NCI-H82 (cell line): ENCODE data around the gene ZNF397.
A peak's percentile ranks its signal among the peaks of the same experiment; 100 is the strongest.

Source experiments
- DNase-seq: peaks from one replicate; lab custom pipeline; 2025; lab: John Stamatoyannopoulos, UW

Gene ZNF397

DNA sequence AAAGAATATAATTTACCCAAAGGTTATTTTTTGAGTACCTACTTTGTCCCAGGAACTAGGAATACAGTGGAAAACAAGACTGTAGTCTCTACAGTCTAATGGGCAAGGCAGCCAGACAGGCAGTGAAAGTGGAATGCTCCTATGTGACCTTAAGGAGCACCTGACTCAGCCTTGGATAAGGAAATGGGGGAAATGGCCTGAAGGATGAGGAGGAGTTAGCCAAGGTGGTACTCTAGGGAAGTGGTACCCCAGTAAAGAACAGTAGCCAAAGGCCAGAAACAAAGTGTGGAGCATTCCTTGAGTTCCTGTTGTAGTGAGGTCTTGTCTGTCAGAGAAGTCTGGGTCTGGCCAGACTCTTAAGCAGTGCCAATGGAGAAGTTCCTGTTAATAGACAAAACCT, 6.0 kb downstream of the ZNF397 start:
- no peak for DNase-seq

DNA sequence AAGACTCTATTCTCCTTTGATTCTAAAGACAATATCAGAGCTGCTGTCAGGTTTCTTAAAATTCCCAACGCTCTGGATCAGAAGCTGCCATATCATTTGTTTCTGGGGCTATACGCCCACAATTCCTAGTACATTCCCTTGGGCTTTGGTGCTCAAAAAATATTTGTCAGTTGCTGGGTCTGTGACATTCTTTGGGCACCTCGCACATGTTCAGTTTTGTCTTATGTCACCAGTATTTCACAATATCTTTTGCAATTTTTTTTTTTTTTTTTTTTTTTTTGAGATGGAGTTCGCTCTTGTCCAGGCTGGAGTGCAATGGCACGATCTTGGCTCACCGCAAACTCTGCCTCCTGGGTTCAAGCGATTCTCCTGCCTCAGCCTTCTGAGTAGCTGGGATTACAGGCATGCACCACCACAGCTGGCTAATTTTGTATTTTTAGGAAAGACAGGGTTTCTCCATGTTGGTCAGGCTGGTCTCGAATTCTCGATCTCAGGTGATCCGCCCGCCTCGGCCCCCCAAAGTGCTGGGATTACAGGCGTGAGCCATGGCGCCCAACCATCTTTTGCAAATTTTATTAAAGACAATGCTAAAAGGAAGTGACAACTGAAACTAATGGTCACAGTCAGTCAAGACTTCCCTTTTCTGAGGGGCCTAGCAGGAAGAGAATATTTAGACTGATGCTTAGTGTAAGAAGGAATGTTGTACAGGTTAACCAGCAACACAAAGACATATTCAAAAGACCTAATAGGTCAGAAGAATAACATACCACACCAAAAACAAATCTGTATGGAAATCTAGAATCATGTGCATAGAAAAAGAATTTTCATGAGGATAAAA, 6.8 kb downstream of the ZNF397 start:
- no peak for DNase-seq

DNA sequence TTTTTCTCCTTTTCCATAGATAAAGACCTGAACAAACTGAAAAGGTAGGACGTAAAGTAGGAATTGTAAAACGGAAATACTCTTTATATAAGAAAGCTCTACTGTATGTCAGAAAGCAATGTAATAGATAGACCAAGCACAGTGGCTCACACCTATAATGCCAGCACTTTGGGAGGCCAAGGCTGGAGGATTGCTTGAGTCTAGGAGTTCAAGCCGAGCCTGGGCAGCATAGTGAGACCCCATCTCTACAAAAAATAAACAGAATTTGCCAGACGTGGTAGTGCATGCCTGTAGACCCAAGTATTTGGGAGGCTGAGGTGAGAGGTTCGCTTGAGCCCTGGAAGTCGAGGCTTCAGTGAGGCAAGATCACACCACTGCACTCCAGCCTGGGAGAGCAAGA, 7.6 kb downstream of the ZNF397 start:
- DNase-seq = no peak

DNA sequence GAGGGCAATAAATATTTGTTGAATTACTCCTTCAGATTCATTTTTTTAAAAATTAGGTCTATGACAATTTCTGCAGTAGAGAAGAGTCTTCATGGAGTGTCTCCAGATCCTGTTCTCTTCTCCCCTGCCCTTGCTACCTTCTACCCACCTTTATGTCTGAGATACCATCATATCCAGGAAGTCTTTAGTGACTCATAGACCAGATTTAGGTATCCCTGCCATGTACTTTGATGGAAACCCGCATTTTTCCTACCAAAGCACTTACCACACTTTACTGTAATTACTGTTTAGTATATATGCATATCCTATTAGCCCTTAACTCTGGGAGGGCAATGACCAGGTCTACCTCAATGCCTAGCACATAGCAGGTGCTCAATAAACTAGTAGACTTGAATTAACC, 11.6 kb downstream of the ZNF397 start:
- no peak for DNase-seq

DNA sequence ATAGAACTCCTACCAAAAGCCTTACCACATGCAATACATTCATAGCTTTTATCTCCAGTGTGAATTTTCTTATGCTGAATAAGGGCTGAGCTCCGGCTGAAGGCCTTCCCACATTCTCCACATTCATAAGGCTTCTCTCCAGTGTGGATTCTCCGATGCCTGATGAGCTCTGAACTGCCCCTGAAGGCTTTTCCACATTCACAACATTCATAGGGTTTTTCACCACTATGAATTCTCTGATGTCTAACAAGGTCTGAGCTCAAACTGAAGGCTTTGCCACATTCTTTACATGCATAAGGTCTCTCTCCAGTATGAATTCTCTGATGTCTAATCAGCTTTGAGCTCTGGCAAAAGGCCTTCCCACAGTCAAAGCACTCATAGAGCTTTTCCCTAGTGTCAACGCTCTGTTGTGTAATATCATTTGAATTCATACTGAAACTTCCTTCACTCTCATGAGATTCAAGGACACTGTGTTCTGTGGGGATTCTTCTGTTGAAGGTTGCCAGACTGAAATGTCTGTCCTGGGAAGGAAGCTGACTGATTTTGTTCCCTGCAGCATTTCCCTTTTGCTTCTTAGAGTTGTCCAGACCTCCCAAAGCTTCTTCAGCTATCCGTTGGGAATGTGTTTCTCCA, 12.9 kb downstream of the ZNF397 start:
- DNase-seq = no peak

DNA sequence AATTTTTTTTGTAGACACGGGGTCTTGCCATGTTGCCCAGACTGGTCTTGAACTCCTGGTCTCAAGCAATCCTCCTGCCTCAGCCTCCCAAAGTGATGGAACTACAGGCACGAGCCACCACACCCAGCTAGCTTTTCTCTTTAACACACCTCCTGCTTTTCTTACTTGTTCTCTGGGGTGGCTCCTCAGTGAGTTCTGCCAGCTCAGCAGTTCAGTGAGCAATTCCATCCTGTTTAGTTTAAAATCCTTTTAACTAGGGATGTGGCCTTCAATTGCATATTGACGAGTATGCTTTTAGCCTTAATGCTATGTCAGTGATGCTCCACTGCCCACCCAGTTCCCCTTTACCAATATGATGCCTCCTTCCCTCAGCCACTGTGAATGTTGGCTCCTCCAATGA, 16.1 kb downstream of the ZNF397 start:
- DNase-seq = no peak

DNA sequence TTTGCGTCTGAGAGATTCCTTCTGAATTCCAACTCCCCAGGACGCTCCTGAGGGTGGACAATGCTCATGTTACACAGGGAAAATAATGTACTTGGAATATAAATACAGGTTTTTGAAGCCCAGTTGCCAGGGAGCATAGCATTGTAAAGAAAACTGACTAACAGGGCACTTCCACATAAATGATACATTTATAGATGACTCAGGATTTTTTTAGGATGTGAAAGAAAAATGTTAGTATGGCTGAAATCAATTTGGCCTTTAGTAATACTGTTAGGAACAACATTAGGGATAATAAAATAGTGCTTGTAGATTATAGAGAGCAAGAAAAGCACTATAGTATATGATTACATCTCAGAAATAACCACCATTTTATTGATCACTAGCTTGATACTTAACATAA, 23.6 kb downstream of the ZNF397 start:
- DNase-seq = no peak

DNA sequence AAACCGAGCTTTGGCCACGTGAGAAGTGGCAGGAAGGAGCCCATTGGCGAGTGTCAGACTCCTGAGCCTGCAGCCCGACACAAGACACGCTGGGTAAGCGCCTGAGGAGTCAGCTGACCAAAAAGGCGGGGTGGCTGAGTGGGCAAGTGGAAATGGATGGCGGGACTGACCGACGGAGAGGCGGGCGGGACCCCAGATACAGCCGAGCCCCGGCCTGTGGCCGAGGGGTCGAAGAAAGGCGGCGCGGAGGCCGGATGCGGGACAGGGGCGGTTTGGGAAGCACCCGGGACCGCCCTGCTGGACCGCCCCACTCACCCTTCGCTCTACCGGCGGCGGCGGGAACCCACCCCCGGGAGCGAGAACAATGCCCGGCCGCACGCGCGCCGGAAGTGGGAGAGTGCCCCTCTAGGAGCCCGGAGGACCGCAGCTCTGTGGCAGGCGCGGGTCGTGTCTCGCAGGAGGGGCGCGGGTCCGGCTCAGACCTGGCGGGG, 26.4 kb downstream of the ZNF397 start:
- DNase-seq = peak; percentile 62

DNA sequence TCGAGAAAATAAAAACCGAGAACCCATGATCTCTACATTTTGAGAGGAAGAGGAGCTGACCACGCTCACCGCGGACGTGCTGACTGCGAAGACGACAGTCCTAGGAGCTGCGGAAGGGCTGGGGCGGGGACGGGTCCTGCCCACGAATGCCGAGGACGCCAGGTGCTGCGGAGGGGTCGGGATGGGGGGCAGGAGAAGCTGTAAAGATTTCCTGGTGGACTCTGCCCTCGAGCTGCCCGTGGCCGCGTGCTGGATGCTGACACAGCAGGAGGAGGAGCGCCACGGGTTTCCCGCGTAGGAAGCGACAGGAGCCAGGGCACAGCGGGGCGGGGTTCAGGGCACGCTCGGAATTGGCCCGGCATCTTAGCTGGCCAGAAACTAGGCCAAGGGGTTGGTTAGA, 27.0 kb downstream of the ZNF397 start:
- DNase-seq = no peak

DNA sequence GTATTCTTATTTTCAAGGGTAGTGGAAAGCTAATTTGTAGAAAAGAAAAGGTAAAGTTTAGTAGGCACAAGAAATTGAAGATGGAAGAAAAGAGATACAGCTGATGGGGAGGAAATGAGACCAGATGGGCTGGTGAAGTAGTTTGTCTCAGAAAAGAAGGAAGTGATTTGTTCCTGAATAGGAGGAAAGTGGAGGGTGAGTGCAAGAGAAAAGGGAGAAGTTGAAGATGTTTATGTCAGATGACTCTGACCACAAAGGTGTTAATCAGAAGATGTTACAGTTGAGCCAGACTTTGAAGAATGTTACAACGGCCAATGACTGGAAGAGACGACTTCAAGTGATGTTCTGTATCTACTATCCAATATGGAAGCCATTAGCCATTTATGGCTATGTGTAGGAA, 28.0 kb downstream of the ZNF397 start:
- no peak for DNase-seq

DNA sequence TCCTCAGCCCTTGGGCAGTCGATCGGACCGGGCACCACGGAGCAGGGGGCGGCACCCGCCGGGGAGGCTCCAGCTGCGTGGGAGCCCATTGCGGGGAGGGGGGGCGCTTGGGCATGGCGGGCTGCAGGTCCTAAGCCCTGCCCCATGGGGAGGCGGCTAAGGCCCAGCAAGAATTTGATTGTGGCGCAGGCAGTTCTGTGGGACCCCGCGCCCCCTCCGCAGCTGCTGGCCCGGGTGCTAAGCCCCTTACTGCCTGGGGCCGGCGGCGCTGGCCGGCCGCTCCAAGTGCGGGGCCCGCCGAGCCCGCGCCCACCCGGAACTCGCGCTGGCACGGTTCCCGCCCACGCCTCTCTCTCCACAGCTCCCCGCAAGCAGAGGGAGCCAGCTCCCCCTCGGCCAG, 30.8 kb downstream of the ZNF397 start:
- DNase-seq = no peak

DNA sequence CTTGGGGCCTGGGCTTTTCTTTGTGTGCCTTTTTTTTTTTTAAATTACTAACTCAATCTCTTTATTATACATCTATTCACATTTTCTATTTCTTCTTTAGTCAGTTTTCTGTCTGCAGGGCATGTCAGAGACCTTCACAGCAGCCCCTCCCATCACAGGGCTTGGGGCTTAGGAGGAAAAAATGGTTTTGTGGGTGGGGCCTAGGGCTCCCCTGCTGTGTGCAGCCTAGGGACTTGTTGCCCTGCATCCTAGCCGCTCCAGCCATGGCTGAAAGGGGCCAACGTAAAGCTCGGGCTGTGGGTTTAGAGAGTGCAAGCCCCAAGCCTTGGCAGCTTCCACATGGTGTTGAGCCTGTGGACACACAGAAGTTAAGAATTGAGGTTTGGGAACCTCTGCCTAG, 35.4 kb downstream of the ZNF397 start:
- DNase-seq = no peak

DNA sequence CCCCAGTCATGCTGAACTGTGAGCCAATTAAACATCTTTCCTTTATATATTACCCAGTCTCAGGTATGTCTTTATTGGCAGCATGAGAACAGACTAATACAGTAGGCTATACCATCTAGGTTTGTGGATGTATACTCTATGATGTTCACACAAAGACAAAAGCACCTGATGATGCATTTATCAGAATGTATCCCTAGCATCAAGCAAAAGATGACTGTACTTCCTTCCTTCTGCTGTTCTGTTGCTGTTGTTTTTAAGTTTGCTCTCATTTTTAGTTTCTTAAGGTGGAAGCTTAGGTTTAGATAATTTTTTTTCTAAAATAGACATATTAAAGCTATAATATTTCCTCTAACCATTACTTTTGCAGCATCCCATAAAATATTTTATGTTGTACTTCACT, 36.8 kb downstream of the ZNF397 start:
- DNase-seq = no peak

DNA sequence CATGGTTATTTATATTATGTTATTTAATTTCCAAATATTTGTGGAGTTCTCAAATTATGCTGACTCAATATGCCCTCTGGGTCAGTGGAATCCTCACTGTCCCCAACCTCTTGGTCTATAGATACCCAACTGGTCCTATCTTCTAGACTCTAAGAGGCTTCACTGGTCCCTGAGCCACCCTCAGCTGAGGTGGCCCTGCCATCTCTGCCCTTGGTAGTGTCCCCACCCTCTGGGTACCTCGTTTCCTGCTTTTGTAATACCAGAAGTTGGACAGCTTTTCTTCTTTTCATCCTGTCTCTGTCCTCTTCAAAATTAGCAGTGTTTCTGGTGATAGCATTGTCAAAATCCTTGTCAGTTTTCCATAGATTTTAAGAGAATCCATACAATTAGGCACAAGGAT, 37.3 kb downstream of the ZNF397 start:
- DNase-seq = no peak

DNA sequence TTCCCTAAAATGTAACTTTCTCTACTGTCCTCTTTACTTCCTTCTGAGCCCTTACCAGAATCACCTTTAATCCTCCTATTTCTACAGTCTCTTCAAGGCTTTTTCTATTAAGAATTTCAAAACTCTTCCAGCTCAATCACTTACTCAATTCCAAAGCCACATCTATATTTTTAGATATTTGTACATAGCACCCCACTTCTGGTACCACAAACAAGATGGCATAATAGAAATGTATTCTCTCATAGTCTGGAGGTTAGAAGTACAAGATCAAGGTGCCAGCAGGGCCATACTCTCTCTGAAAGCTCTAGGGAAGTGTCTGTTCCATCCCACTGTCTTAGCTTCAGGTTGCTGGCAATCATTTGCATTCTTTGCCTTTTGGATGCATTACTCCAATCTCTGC, 38.1 kb downstream of the ZNF397 start:
- DNase-seq = no peak

DNA sequence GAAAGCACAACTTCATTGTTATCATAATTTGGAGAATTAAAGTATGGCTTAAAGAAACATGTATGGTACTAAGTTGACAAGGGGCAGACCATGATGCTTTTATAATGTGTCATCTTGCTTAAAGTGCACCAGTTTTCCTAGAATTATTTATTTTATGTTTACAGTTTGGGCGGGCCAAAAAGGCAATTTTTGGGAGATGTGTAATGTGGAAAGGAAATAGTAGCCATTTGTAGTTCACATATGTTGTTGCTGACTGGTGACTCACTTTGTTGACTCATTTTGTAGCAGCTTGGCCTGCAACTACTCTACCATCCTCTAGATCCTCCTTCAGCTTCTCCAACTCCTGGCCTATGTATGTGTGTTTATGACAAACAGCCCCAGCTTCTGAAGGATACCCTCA, 41.5 kb downstream of the ZNF397 start:
- DNase-seq = no peak

DNA sequence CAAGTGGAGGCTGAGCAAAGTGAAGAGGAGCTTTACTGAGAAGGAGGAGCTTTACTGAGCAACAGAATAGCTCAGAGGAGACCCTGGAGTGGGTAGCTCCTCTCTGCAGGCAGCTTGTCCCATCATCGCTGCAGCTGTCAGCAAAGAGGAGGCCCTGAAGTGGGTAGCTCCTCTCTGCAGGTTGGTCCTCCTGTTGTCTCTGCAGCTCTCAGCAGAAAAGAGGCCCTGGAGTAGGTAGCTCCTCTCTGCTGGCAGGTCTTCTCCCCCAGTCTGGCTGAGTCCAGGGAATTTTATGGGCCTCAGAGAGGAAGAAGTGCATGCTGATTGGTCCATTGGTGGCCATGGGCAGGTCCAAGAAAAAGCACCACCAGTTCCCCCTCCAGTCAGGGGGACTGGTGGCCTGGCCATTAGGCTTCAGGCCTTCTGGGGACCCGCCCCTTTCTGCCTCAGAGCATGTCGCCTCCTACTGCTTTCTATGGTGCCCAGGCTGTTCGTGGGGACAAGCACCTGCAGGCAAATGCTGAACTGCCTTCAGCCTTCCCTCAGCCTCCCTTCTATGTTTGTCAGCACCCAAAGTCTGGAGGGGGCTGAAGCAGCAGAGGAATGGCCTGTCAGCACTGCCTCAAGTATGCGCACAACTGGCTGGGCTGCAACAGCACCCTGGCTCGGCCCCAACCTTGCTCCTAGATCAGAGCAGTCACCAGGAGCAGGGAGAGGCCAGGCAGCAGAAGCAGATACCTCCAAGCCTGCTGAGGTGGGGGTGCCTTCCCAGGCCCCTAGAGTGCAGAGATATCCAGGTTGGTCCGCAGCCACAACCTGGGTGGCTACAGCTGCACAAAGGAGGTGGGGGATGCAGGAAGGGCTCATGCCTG, 43.3 kb downstream of the ZNF397 start:
- no peak for DNase-seq

DNA sequence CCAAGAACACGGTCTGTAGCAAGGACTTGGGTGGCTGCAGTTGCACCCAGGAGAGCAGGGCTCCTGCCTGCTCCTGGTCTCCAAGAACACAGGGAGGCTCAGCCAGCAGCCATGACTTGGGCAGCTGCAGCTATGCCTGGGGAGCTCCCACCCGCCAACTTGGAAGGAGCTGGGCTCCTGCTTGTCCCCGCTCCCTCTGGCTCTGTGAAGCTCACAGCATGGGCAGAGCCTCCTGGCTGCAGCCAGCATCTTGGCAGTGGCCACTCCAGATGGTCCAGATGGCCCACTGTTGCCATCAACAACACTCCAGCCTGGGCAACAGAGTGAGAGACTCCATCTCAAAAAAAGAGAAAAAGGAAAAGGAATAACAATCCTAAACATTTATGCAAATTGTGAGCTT, 44.0 kb downstream of the ZNF397 start:
- DNase-seq = no peak

DNA sequence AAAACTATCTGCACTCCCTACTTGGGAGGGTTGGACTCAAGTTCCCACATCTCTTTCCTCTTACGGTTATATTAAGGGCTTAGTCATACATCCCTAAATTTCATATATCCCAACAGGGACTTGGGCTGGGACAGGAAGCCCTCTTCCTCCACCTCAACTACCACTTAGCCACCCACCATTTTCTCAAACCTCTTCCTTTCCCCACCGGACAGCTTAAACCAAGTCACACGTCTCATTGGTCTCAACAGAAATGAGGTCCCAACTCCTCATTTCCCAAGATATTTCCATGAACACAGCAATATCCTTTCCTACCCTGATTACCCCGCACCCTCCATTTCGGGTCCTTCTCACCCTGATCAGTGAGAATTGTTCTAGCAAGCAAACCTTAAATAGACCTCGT, 48.5 kb downstream of the ZNF397 start:
- DNase-seq = peak; percentile 16

DNA sequence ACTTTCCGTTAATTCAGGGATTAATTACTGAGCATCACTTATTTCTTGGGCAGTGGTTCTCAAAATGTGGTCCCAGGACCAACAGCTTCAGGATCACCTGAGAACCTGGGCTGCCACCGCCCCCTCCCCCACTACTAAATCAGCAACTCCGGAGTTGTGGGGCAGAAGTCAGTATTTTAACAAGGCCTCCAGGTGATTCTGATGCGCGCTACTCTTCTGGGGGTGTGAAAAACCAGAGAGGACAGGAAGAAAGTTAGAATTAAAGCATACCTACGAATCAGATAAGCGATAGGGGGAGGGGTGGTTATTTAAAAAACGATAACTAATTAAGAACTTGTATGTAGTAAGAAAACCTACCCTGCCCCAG, 48.9 kb downstream of the ZNF397 start:
- DNase-seq = no peak

DNA sequence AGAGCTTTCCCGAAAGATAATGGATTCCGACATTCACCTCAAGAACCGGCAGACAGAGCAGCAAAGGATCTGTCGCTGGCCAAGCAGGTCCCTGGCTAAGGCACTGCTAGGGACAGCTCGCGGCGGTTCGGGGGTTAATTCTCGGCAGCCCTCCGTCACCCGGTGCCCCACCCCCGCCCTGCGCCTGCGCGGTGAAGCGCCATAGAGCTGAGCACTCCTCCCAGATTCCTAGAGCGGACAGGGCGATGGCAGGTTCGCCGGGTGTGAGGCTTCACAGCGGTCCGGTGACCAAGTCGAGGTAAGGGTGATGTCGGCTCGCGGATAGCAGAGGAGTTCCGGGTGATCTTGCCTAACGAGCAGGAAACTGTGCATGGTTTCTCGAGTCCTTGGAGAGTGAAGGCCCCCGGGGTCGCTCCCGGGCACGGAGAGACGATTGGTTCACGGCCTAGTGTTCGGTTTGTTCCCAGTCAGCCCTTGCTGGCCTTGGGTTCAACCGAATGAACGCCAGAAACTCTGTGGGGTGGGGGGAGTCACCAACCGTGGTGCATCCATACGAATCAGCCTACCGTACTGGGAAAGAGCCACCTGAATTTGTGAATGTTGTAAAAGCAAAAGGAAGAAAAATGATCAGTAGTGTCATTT, 49.4 kb downstream of the ZNF397 start, which contains the start of gene ZSCAN30:
Gene ZSCAN30, minus strand, starts transcription at position 136 of the 642 bp plus-strand sequence. CDS start 25,877 bp downstream, outside the sequence.
- DNase-seq = peak; percentile 95

DNA sequence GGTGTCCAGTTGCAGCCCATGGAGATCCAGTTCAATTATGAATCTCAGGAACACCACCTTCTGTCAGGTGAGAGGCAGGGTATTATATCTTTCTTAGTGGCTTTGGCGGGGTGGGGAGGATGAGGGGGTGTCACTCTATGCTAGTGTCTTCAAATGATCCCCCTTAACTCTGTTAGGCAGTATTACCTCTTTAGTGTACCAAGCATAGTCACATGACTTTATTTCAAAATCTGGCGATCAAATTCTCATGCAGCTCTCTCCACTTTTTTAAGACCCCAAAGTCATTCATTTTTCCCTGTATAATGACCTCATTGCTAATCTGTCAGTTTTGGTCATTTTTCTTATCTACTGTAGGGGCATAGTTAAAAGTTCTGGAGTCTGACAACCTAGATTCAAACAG, 50.3 kb downstream of the ZNF397 start:
- no peak for DNase-seq
